HG03175 (cell line): ENCODE data around the gene ZNF772.
"Not testable (repeated sequence)": the region's sequence is repeated elsewhere in the genome, so short reads cannot be mapped to it uniquely, and the experiment has no call there.

Experiments
- ATAC-seq: cut with Tn5 transposase; IDR thresholded peaks from one replicate; pipeline ENCODE4 v1.9.1; 2021; ENCODE audit warnings: mild to moderate bottlenecking, moderate library complexity; ENCODE audit not compliant: unreplicated experiment

ZNF772 gene

DNA sequence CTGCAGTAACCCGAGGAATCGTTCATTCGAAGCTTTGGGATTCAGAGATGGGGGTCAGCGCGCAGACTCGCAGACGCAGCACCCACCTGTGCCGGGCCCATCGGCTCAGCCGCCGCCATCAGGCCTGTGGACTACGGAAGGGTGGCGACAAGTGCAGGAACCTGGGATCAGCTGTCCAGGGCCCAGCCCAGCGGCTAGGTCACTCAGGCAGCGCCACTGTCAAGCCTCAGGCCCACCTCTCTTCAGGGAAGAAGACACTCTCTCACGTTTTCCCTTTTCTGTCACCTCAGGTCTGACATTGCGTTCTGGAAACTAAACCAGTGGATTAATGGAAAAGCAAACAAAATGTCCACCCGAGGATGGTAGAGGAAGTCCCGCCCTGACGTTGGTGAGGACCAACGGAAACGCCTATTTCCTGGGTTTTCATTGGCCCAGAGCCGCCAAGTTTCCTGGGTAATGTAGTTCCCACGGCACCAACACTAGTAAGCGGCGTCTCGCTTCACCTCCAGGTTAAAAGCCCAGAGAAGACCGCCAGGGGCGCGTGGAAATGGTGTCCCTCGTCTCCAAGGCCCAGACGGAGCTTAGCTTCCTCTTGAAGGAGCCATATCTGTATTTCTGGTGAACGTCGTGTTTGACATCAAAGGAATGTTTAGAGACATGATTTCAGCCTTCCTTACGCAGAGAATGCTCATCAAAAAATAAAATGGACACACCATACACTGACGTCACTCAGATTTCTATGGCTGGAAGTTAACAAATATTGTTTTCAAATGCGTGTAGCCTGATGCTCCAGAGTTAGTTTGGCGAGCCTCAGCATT is at the start of gene ZNF772:
Gene ZNF772, minus strand, starts transcription at position 376 of the 818 bp plus-strand sequence. Its CDS starts 257 bp downstream, at position 119.
- ATAC-seq = peak; percentile 99

- not testable (repeated sequence) for ATAC-seq
These were observed 40.7 kb upstream of the ZNF772 start for GRCh38 chr19:57518021-57518420.

- ATAC-seq = no peak
These were observed 37.9 kb upstream of the ZNF772 start for GRCh38 chr19:57515255-57515654.

DNA sequence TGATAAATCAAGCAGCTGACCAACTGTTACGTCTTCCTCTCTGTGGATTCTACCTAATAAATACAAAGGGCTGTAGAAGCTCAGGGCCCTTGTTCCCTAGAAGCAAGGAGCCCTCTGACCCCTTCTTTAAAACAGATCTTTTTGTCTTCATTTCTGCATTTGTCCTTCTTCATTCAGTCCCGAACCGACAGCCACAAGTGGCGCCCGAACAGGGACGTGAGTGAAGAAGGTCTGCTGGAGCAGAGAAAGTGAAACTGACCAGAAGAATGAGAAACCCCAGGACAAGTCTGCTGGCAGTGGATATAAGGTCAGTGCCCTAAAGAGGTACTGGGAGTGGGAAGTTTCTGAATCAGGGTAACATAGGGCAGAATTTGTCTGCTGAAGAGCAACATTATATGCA is 35.5 kb upstream of the ZNF772 start:
- ATAC-seq = no peak

DNA sequence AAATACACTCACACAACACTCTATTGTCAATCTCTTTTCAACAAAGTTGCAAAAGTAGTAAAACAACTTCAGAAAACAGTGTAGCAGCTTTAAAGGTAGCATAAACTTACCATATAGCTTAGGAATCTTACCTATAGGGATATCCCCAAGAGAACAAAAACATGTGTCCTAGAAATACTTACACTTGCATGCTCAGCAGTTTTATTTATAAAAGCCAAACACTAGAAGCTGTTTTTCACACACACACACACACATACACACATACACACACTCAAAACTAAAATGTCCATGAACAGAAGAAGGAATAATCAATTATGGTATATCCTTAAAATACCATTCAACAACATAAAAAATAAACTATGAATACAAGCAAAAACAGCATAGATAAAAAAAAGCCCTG is 34.1 kb upstream of the ZNF772 start:
- ATAC-seq = no peak

- ATAC-seq = no peak
These were observed 28.8 kb upstream of the ZNF772 start for GRCh38 chr19:57506163-57506562.

DNA sequence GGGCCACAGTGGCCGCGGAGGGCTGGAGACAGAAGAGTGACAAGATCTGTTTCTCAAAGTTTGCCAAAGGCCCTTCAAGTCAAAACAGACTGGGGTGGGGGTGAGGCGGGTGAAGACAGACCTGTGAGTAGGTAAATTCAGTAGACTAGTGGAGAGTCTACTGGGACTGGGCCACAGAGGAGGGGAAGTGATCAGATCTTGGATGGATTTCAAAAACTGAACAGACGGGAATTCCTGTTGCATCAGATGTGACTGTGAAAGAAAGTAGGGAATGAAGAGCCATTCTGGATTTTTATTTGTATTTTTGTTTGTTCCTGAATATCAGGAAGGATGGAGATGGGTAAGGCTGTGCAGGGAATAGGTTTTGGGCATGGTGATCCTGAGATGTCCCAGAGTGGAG is 23.0 kb upstream of the ZNF772 start:
- not testable (repeated sequence) for ATAC-seq

GRCh38 chr19:57499680-57500395 is 22.5 kb upstream of the ZNF772 start, which contains the start of gene ZNF773:
Gene ZNF773, plus strand, starts transcription at chr19:57499938. Its CDS starts 143 bp downstream, at chr19:57500081.
- peak; percentile 99 for ATAC-seq

GRCh38 chr19:57499332-57499679 is 21.9 kb upstream of the ZNF772 start:
- ATAC-seq = not testable (repeated sequence)

- not testable (repeated sequence) for ATAC-seq
These were observed 10.9 kb upstream of the ZNF772 start for GRCh38 chr19:57488299-57488644.

DNA sequence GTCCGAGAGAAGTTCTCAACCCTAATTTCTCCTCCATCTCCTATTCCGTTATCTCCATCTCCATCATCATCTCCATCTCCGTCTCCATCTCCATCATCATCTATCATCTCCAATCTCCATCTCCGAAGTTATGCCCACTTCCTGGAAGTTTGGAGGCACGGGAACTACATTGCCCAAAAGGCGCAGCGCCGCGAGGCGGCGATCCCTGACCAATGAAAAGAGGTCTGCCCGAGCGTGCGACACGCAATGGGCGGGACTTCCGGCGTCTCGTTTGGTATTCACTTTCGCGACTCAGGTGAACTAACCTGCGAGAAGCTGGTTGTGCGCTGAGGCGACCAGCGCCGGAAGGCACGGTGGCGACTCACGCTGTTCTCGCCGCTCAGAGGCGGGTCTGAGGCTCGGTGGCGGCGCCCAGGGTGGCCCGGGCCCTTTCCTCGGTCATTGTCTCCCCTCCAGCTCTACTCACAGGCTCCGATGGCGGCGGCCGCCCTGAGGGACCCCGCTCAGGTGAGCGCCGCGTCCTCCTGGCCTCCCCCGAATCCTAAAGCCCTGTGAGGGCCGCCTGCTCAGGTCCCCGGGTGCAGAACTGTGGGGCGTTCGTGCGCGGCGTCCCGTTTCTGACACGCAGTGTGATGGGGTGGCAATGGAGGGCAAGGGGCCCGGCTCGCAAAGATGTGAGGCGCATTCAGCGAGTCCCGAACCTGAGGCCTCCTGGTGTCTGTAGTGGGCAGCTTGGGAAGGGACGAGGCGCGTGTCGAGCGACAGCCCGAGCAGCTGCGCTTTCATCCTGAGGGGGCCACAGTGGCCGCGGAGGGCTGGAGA is 10.3 kb upstream of the ZNF772 start, which contains the start of gene ZNF419:
Gene ZNF419, plus strand, starts transcription at position 274 of the 822 bp plus-strand sequence. Its CDS starts 201 bp downstream, at position 475.
- peak; percentile 95 for ATAC-seq

DNA sequence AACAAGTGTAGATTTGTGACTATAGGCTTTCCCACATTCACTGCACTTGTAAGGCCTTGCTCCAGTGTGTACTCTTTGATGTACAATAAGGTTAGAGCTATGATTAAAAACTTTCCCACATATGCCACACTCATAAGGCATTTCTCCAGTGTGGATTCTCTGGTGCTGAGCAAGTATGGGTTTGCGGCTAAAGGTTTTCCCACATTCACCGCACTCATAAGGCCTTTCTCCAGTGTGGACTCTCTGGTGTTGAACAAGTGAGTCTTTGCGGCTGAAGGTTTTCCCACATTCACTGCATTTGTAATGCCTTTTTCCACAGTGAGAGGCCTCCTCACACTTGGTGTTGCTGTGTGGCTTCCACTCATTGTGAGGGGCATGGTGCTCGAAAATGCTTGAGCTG is 3.7 kb downstream of the ZNF772 start:
- ATAC-seq = no peak

GRCh38 chr19:57466489-57466888 is 10.9 kb downstream of the ZNF772 start:
- no peak for ATAC-seq

DNA sequence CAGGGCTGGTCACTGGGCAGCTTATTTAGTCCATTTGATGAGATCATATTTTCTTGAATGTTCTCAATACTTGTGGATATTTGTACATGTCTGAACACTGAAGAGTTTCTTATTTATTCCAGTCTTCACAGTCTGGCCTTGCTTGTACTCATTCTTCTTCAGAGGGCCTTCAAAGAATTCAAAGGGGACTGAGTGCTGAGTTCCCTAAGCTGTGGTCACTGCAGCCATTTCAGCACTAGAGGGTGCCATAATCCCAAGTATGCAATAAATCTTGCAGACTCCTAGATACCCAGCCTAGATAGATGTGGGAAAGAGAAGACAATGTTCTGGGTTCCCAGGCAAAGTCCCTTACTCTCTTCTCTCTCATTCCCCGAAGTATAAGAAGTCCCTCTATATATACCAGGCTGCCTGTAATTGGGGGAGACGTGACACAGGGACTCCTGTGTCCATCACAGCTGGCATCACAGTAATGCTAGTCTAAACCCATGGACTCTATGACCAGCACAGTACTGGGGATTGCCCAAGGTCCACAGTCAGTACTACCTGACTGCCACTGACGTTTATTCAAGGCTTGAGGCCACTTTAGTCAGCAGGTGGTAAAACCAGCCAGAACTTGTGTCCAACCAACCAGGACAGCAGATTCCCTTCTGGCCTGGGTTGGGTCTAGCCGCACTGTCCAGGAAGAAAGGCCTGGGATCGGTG is 11.5 kb downstream of the ZNF772 start:
- ATAC-seq = no peak

GRCh38 chr19:57452307-57452706 is 25.1 kb downstream of the ZNF772 start:
- no peak for ATAC-seq

DNA sequence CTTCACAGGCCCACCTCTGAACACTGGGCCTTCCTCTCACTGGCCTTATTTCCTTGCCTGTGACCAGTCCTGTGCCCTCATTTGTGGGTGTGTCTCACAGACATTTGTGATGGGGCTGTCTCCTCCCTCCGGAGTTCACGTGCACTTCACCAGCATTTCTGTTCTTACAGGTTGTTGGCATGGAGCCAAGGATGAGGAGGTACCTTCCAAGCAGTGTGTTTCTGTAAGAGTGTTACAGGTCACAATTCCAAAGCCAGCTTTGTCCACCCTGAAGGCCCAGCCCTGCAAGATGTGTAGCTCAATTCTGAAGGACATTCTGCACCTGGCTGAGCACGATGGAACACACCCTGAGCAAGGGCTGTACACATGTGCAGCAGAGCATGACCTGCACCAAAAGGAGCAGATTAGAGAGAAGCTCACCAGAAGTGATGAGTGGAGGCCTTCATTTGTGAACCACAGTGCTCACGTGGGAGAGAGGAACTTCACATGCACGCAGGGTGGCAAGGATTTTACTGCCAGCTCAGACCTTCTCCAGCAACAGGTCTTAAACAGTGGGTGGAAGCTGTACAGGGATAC is 34.2 kb downstream of the ZNF772 start:
- ATAC-seq = no peak

DNA sequence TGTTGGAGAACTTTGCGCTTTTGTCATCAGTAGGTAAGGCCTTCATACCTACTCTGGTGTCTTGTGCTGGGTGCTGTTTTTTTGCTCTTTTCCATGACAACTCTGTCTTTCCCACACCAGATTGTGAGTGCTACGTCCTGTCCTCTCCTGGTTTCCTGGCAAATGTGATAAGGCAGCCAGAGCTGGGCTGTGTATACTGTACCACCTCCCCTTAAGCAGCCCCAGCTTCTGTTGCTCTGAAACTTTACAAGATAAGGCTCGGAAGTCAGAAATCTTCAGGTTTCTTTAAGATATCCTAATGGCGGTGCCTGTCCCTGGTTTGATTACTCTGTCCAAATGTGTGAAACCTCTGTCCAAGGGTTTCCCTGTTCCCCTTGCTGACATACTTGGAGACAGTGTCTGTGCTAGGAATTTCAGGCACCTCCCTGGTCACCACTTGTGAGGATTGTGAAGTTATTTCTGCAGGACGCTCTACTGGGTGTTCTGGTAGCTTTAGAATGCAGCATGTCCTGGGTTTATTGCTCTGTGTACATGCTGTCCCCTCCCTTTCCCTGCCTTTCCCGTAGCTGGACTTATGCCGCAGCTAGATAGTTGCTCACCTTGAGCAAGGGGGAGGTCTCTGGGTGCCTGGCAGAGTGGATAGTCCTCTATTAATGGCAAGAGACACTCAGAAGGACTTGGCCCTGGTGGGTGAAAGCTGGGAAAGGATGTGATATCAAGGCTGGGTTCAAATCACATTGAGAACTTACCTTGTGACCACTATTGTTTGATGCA is 35.2 kb downstream of the ZNF772 start:
- ATAC-seq = no peak

GRCh38 chr19:57438925-57439324 is 38.4 kb downstream of the ZNF772 start:
- no peak for ATAC-seq

GRCh38 chr19:57437931-57438330 is 39.4 kb downstream of the ZNF772 start:
- no peak for ATAC-seq
